GM12878 (cell line): ENCODE results near the gene KLHL20. TPM values are rescaled to one million over a fixed set of nuclear protein-coding genes. Genes with fewer than 3 reads are reported as not detected.
"Not testable (repeated sequence)": the region's sequence is repeated elsewhere in the genome, so short reads cannot be mapped to it uniquely, and the experiment has no call there.

Experiments used
- ATAC-seq: fragments of 200-7000 bp; cut with Tn5 transposase; 3 replicates; pipeline ENCODE4 v1.9.1; 2020; ENCODE audit warnings: mild to moderate bottlenecking, moderate library complexity
- BruUV-seq: library from RNA; stranded (reverse); fragments of 400-500 nt; replicated peaks from 2 replicates; lab custom pipeline; 2021; lab: Mats Ljungman, UMichigan
- CTCF ChIA-PET: fragments of 300-600 bp; sonication (Branson Sonifier 250); formaldehyde crosslinking; extraction: SDS; loops from one replicate; lab custom pipeline; 2021; ENCODE audit warnings: inconsistent platforms; lab: Yijun Ruan, JAX
- POLR2A ChIA-PET: fragments of 350-600 bp; formaldehyde crosslinking; extraction: SDS; loops from one replicate; lab custom pipeline; 2021; ENCODE audit warnings: inconsistent platforms; lab: Charles Lee
- RAD21 ChIA-PET: fragments of 300-600 bp; sonication (Branson Sonifier 250); formaldehyde crosslinking; loops from one replicate; lab custom pipeline; 2023; ENCODE audit warnings: antibody characterized with exemption; ENCODE audit not compliant: unreplicated experiment; lab: Charles Lee
- SMC1A ChIA-PET: fragments of 300-600 bp; sonication (Branson Sonifier 250); formaldehyde crosslinking; loops from one replicate; lab custom pipeline; 2023; ENCODE audit not compliant: unreplicated experiment, uncharacterized antibody; lab: Charles Lee
- DNase-seq: peaks from one replicate; pipeline ENCODE4 v3.0.0-alpha.2; 2011; ENCODE audit warnings: low read depth, low spot score
- FAIRE-seq: peaks from 3 replicates; lab custom pipeline; 2011; peaks lifted over from hg19 to GRCh38; lab: Jason Lieb, UNC
- H2AFZ ChIP-seq: 2 replicates; pipeline ENCODE4 v1.6.0; 2011; ENCODE audit warnings: low read depth, low read length, control low read depth; ENCODE audit not compliant: control insufficient read depth
- H3K27ac ChIP-seq: 2 replicates; pipeline ENCODE4 v1.5.1; 2011; ENCODE audit warnings: control low read depth; ENCODE audit not compliant: control insufficient read depth, insufficient read depth
- H3K27me3 ChIP-seq, 2 experiments: replicated peaks in 1 of 2; 2 replicates each; pipeline versions ENCODE4 v1.6.0 to v1.6.1; 2011; ENCODE audit warnings: low read length in 1 of 2; ENCODE audit not compliant: control insufficient read depth in 2 of 2, insufficient read depth in 2 of 2
- H3K36me3 ChIP-seq, 2 experiments: 2 replicates each; pipeline ENCODE4 v1.5.1; 2011; ENCODE audit warnings: low read length in 1 of 2; ENCODE audit not compliant: control insufficient read depth in 2 of 2, insufficient read depth in 2 of 2
- H3K4me1 ChIP-seq: 2 replicates; pipeline ENCODE4 v1.6.1; 2011; ENCODE audit warnings: mild to moderate bottlenecking, low read length, moderate library complexity, mixed read lengths; ENCODE audit not compliant: control insufficient read depth, insufficient read depth
- H3K4me2 ChIP-seq: 2 replicates; pipeline ENCODE4 v1.6.0; 2011; ENCODE audit warnings: control low read depth; ENCODE audit not compliant: control insufficient read depth, insufficient read depth
- H3K4me3 ChIP-seq: fragments of 200-600 bp; sonication (generic); 2 replicates; pipeline ENCODE4 v1.5.1; 2016
- H3K79me2 ChIP-seq: 2 replicates; pipeline ENCODE4 v1.6.0; 2011; ENCODE audit warnings: low read length; ENCODE audit not compliant: control insufficient read depth, insufficient read depth
- H3K9ac ChIP-seq: 2 replicates; pipeline ENCODE4 v1.8.0; 2011; ENCODE audit warnings: low read length, control low read depth, mixed read lengths; ENCODE audit not compliant: control insufficient read depth, insufficient read depth
- H3K9me3 ChIP-seq: replicated peaks from 3 replicates; pipeline ENCODE4 v1.5.1; 2011; ENCODE audit warnings: mild to moderate bottlenecking, low read length; ENCODE audit not compliant: control insufficient read depth, insufficient read depth
- H4K20me1 ChIP-seq: 2 replicates; pipeline ENCODE4 v1.6.0; 2011; ENCODE audit not compliant: control insufficient read depth, insufficient read depth
- MAX ChIP-seq: IDR thresholded peaks from 2 replicates; pipeline ENCODE4 v1.6.1; 2012; ENCODE audit warnings: low read depth, low read length, improper control_type of control experiment
- POLR2AphosphoS5 ChIP-seq: IDR thresholded peaks from 2 replicates; pipeline ENCODE4 v1.6.1; 2011; ENCODE audit warnings: mild to moderate bottlenecking, low read length, inconsistent platforms
- STAT1 ChIP-seq: fragments of 450-650 bp; conservative IDR thresholded peaks from 2 replicates; pipeline ENCODE4 v1.6.1; 2014; ENCODE audit warnings: antibody characterized with exemption, mild to moderate bottlenecking
- TCF3 ChIP-seq: IDR thresholded peaks from 2 replicates; pipeline ENCODE4 v1.6.1; 2012; ENCODE audit warnings: low read depth, mild to moderate bottlenecking, low read length, borderline replicate concordance; ENCODE audit not compliant: insufficient read depth
- ZNF207 ChIP-seq: fragments of 450-650 bp; IDR thresholded peaks from 2 replicates; pipeline ENCODE4 v1.6.1; 2014; ENCODE audit warnings: antibody characterized with exemption, mild to moderate bottlenecking, borderline replicate concordance
- WGBS: methylation state at CpG from one replicate; pipeline ENCODE4 v1.1.6; 2016; ENCODE audit warnings: low lambda C conversion rate; ENCODE audit not compliant: insufficient replicate concordance, insufficient coverage; ENCODE audit errors: missing lambda C conversion rate; 5-methylcytosine and 5-hydroxymethylcytosine counted together
- in situ Hi-C: fragments of 300-500 bp; cut with MboI; formaldehyde crosslinking; loops from 9 replicates; pipeline ENCODE4 v1.14.3; 2018; ENCODE audit warnings: mixed read lengths
- intact Hi-C: fragments of 100-400 bp; cut with micrococcal nuclease; formaldehyde crosslinking; loops from one replicate; pipeline ENCODE4 v1.14.2; 2022; ENCODE audit not compliant: unreplicated experiment
- polyA plus RNA-seq, 11 experiments: library from polyadenylated mRNA; depleted of rRNA in 4 of 11; unstranded in 6 of 11; stranded (reverse) in 5 of 11; fragments of >200 nt; fragmentation: Nextera tagmentation in 4 of 11; fragmentation: Illumina TruSeq in 1 of 11; extraction: Ambion mirVana in 4 of 11; extraction: Trizol in 1 of 11; gene quantifications; 1 replicate in 1 of 11; 2 replicates in 10 of 11; pipeline versions ENCODE4 v1.2.1 to v1.2.3, GENCODE V29; 2011 to 2016; ENCODE audit warnings: inconsistent platforms in 2 of 11, missing spikeins in 2 of 11, low read depth in 1 of 11
- total RNA-seq, 4 experiments: library from RNA; depleted of rRNA in 3 of 4; stranded (reverse); fragments of >200 nt in 3 of 4; fragmentation: Illumina TruSeq in 1 of 4; extraction: Trizol in 1 of 4; gene quantifications; 2 replicates each; pipeline versions ENCODE4 v1.2.1 to v1.2.3, GENCODE V29; 2013 to 2021
- TF ChIP-seq, protein P1 (sequence below): fragments of 450-650 bp; IDR thresholded peaks from 2 replicates; pipeline ENCODE4 v1.6.1; 2017; ENCODE audit warnings: borderline replicate concordance

The KLHL20 gene
- total and polyA plus RNA-seq, 10 of the 15 experiments (the other 5 are each of a cell fraction or from before 2014, with no cell fraction given), result 3.8 to 14.0 (median 10.0) TPM

- no peak overlapping the region for H2AFZ ChIP-seq
- POLR2A ChIA-PET, result no interaction called here
- SMC1A ChIA-PET, result no interaction called here
- CTCF ChIA-PET, result interaction anchor here (1.5 kb wide), 1 partner anchor 8 kb away, joined by 3 read pairs; no protein-coding TSS in a partner anchor
- no peak overlapping the region for H3K4me2 ChIP-seq
- WGBS, result 96% methylated on average over 5 of the region's 5 CpGs
- intact Hi-C loops, result no loop called here
- no TSS peak for BruUV-seq
- no peak overlapping the region for H3K4me3 ChIP-seq
- FAIRE-seq (no peak), DNase-seq (no peak), ATAC-seq (no peak)
- no peaks in the 10 kb centered on the region for H3K4me1 ChIP-seq
- H3K79me2 ChIP-seq, result no peaks in the 10 kb centered on the region
- H3K9ac ChIP-seq, result no peak overlapping the region
- RAD21 ChIA-PET, result no interaction called here
- H4K20me1 ChIP-seq, result no peaks in the 10 kb centered on the region
- H3K36me3 ChIP-seq, result peaks cover 4 to 12% of the 10 kb centered on the region in 2 experiments
- no peak for TF ChIP-seq POLR2AphosphoS5
- no peak for TF ChIP-seq STAT1
- no peak for TF ChIP-seq ZNF207
- TF ChIP-seq, protein P1, sequence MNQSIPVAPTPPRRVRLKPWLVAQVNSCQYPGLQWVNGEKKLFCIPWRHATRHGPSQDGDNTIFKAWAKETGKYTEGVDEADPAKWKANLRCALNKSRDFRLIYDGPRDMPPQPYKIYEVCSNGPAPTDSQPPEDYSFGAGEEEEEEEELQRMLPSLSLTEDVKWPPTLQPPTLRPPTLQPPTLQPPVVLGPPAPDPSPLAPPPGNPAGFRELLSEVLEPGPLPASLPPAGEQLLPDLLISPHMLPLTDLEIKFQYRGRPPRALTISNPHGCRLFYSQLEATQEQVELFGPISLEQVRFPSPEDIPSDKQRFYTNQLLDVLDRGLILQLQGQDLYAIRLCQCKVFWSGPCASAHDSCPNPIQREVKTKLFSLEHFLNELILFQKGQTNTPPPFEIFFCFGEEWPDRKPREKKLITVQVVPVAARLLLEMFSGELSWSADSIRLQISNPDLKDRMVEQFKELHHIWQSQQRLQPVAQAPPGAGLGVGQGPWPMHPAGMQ, result no peak
- no peak for TF ChIP-seq MAX
- TF ChIP-seq TCF3, result no peak
- in situ Hi-C loops, result no loop called here
- no peaks in the 10 kb centered on the region; the same call in 1 of the 3 replicates for H3K9me3 ChIP-seq
- H3K27ac ChIP-seq, result no peak overlapping the region
- no peaks in the 10 kb centered on the region for H3K27me3 ChIP-seq
Measured at GRCh38 chr1:173758980-173759379, 44.2 kb downstream of the KLHL20 start.

- intact Hi-C loops, H3K4me1 ChIP-seq, H3K36me3 ChIP-seq, H3K9ac ChIP-seq, ATAC-seq, DNase-seq, H3K4me3 ChIP-seq, in situ Hi-C loops, H3K27ac ChIP-seq, H3K4me2 ChIP-seq, H3K9me3 ChIP-seq, H2AFZ ChIP-seq, H4K20me1 ChIP-seq, H3K27me3 ChIP-seq, H3K79me2 ChIP-seq, BruUV-seq, RAD21 ChIA-PET, FAIRE-seq, CTCF ChIA-PET: not testable (repeated sequence)
- 97% methylated on average over 6 of the region's 6 CpGs for WGBS
- ChIA-PET POLR2A (interaction anchor here (0.6 kb wide), 1 partner anchor 172 kb away, joined by 4 read pairs; no protein-coding TSS in a partner anchor), SMC1A (interaction anchor here (0.7 kb wide), 1 partner anchor 128 kb away, joined by 3 read pairs; no protein-coding TSS in a partner anchor)
Measured at GRCh38 chr1:173764331-173764730, 49.5 kb downstream of the KLHL20 start.
